ENCODE measurements around the gene FBXW8. TPM values are rescaled to one million over a fixed set of nuclear protein-coding genes. Genes with fewer than 3 reads are reported as not detected.

FBXW8 gene
- total RNA-seq, 4 donors from 2014 or later, result 4.7 to 28.9 (median 9.2) TPM

DNA sequence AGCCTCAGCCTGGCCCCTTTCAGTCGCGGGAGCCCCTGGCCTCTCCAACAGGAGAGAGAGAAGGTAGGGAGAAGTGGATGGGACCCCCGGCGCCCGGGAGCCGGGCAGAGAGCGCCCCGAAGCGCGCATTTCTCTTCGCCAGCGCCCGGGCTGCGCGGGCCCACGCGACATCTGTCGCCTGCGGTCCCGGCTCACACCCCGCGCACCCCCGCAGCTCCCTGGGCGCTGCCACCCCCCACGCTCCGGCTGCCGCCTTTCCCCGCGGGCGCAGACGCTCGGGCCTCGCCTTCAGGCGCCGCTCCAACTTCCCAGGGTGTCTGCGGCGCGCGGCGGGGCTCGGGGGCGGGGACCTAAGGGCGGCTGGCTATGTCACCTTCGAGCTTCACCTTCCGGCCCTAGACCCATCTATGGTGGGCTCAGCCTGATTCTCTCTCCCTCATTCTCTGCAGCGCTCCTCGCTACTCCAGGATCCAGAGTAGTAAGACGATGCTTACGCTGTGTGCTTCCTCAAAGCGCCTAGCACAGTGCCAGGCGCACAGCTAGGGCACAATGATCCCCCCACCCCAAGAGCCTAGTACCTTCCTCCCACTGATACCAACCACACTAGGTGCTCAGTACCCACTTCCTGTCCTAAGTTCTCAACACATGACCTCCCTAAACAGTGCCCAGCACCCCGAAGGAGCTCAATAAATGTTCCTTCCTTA, 31.1 kb upstream of the FBXW8 start:
- Histone ChIP-seq H3K36me3 (no peaks in the 10 kb centered on the region), H3K4me1 (peaks cover 2 to 42% (median 17%) of the 10 kb centered on the region in 4 donors), H3K27ac (no peak overlapping the region), H3K27me3 (peaks cover 0 to 41% of the 10 kb centered on the region in 2 donors), H3K4me3 (peak overlapping the region in 3 of 4 donors; percentile 5 to 45 (median 31)), H3K9me3 (peaks cover 0 to 1% (median 0%) of the 10 kb centered on the region in 4 donors)
- DNase-seq, result no peak
- TF ChIP-seq, protein P1, sequence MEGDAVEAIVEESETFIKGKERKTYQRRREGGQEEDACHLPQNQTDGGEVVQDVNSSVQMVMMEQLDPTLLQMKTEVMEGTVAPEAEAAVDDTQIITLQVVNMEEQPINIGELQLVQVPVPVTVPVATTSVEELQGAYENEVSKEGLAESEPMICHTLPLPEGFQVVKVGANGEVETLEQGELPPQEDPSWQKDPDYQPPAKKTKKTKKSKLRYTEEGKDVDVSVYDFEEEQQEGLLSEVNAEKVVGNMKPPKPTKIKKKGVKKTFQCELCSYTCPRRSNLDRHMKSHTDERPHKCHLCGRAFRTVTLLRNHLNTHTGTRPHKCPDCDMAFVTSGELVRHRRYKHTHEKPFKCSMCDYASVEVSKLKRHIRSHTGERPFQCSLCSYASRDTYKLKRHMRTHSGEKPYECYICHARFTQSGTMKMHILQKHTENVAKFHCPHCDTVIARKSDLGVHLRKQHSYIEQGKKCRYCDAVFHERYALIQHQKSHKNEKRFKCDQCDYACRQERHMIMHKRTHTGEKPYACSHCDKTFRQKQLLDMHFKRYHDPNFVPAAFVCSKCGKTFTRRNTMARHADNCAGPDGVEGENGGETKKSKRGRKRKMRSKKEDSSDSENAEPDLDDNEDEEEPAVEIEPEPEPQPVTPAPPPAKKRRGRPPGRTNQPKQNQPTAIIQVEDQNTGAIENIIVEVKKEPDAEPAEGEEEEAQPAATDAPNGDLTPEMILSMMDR (IDR thresholded peaks at IDR 0.05), result no peak
- TF ChIP-seq POLR2A (IDR thresholded peaks at IDR 0.05), result no peak

DNA sequence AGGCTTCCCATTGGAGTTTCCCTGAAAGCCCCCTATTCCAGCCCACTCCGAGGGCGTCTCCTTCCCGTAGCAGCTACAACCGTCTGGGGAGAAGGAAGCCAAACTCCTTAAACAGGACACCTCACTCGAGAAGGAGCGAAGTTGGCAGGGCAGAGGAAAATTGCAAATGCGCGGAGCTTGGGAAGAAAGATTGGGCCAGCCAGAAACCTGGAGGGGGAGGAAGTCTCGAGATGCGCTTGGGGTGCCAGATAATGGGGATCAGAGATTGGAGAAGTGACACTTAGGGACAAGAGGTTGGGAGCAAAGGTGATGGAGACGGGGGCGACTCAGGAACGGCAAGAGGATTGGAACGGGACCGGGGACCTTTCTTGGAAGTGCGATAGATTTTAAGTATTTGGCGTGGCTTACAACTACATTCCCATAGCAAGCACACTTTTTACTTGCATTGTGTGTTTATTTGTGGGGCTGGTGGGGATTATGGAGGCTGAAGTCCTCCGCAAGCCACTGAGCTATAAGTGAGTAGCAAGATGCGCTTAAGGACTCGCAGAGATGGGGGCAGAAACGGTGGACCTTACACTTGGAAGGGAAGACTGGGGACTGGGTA, 30.4 kb upstream of the FBXW8 start:
- Histone ChIP-seq H3K9me3 (no peaks in the 10 kb centered on the region), H3K4me1 (peaks cover 2 to 42% (median 17%) of the 10 kb centered on the region in 4 donors), H3K27ac (no peak overlapping the region), H3K4me3 (peak overlapping the region in 2 of 4 donors; percentile 36 to 45), H3K36me3 (no peaks in the 10 kb centered on the region), H3K27me3 (peaks cover 0 to 41% of the 10 kb centered on the region in 2 donors)
- TF ChIP-seq POLR2A (IDR thresholded peaks at IDR 0.05), result no peak
- TF ChIP-seq, protein P1 (IDR thresholded peaks at IDR 0.05), result no peak
- no peak for DNase-seq

DNA sequence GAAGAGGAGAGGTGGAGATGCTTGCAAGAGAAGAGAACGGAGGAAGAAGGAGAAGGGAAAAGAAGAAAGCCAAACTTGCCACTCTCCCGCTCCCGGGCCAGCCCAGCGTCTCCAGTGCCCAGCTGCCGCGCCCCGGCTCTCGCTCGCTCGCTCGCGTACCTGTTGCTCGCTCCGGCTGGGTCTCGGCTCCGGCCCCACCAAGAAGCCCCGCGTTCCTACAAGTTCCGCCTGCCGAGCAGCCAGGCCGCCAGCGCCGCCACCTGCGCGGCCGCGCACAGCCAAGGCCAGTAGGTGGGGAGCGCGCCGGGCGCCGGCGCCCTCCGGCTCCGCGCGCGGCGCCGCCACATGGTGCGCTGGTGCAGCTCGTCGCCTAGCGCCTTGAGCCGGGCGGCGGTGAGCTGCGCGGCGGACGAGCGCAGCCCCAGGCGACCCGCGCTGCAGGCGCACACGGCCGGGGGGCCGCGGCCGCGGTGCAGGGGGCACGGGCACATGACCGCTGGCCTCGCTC, 29.9 kb upstream of the FBXW8 start:
- Histone ChIP-seq H3K27me3 (peaks cover 0 to 39% of the 10 kb centered on the region in 2 donors), H3K4me3 (peak overlapping the region in 3 of 4 donors; percentile 36 to 45 (median 43)), H3K4me1 (peaks cover 2 to 42% (median 17%) of the 10 kb centered on the region in 4 donors), H3K27ac (peak overlapping the region in 1 of 4 donors; percentile 17), H3K36me3 (no peaks in the 10 kb centered on the region), H3K9me3 (no peaks in the 10 kb centered on the region)
- peak in 2 of 3 donors; percentile 33 to 57 for DNase-seq
- TF ChIP-seq POLR2A (IDR thresholded peaks at IDR 0.05), result no peak
- TF ChIP-seq, protein P1 (IDR thresholded peaks at IDR 0.05), result no peak

DNA sequence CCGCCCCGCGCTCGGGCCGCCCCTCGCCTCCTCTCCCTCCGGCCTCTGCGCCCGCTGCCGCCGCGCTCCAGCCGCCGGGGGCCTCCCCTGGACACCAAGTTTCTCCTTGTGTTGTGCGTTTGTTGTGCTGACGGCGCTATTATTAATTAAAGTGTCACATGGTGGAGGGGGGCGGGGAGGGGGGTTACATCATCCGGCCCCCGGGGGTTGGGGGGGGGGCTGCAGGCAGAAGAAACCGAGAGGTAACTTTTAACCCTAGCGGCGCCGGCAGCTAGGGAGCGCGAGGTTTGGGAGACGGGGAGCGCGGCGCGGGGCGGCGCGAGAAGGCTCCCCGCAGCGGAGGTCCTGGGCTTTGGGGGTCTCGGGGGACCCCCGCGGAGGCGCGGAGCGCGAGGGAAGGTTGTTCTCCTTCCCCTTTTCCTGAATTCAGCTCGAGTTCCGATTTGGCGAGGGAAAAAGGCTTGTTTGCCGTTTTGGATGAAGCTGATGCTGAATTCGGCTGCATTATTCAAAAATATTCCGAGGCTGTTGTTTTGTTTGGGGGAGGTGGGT, 29.3 kb upstream of the FBXW8 start, which contains the start of gene HRK:
Gene HRK, minus strand, starts transcription at position 117 of the 552 bp plus-strand sequence. CDS start 134 bp downstream, outside the sequence.
- peak within 1 kb of the TSS in 3 of 4 donors; percentile 36 to 45 (median 43) for H3K4me3 ChIP-seq
- no peak for TF ChIP-seq POLR2A (IDR thresholded peaks at IDR 0.05)
- TF ChIP-seq, protein P1 (IDR thresholded peaks at IDR 0.05), result no peak
- H3K36me3 ChIP-seq, result no peaks in the 10 kb centered on the region
- no peaks in the 10 kb centered on the region for H3K9me3 ChIP-seq
- peaks cover 0 to 35% of the 10 kb centered on the region in 2 donors for H3K27me3 ChIP-seq
- H3K27ac ChIP-seq, result peak within 1 kb of the TSS in 1 of 4 donors; percentile 17
- H3K4me1 ChIP-seq, result peaks cover 2 to 42% (median 17%) of the 10 kb centered on the region in 4 donors
- DNase-seq, result no peak

DNA sequence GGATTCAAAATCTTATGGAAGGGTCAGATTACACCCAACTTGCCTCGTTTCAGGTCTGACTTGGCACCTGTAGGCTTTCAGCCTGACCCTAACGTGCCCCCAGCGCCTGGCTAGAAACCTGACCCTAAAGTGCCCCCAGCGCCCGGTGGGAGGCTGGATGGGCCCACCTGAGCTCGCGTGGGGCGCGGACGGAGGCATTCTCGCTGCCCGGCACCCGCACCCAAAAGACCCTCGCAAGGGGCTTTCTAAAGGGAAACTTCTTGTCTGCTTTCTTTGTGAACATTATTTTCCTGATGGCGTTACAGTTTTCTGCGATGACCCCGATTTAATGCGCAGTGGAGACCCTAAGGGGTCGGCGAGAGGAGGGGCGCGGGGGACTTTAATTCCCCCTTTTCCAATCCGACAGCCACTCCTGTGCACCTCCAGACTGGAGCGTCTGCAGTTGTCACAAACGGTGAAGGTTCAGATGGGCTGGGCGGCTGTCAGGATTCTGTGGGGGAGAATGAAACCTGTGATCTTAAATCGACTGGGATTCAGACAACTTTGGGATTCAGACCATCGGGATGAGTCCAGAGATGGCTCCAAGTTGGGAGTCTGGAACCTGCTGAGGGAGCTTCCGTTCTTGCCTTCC, 28.8 kb upstream of the FBXW8 start:
- peaks cover 0 to 35% of the 10 kb centered on the region in 2 donors for H3K27me3 ChIP-seq
- peak overlapping the region in 2 of 4 donors; percentile 36 to 45 for H3K4me3 ChIP-seq
- H3K9me3 ChIP-seq, result no peaks in the 10 kb centered on the region
- H3K36me3 ChIP-seq, result no peaks in the 10 kb centered on the region
- H3K4me1 ChIP-seq, result peaks cover 2 to 42% (median 17%) of the 10 kb centered on the region in 4 donors
- no peak for DNase-seq
- no peak overlapping the region for H3K27ac ChIP-seq
- TF ChIP-seq, protein P1 (IDR thresholded peaks at IDR 0.05), result no peak
